ENCODE results near the gene S100A7.

Gene S100A7

DNA sequence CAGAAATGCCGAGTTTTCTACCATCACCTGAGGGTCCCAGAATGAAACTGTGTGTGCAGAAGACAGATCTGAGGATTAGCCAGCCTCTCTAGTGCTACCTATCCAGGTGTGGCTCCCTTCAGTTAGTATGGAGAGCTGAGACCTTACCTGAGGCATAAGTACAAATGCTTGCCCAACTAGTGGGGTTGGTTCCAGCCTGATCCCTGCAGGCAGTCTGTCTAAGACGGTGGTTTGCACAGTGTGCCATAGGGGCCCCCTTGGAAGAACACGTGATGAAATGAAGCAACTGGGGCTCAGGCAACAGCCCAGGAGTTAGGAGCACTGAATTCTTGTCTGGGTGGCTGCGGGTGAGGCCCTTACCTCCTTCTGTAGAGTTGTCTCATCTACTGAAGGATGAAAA is 28.5 kb downstream of the S100A7 start:
- H3K4me3 ChIP-seq (ENCODE audit: low read depth, low read length): no peak overlapping the region
- no peak for DNase-seq (ENCODE audit: low read depth)
- TF ChIP-seq, protein P1, sequence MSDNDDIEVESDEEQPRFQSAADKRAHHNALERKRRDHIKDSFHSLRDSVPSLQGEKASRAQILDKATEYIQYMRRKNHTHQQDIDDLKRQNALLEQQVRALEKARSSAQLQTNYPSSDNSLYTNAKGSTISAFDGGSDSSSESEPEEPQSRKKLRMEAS (IDR thresholded peaks at IDR 0.05; ENCODE audit: low read depth, low read length): no peak
- TF ChIP-seq, protein P2, sequence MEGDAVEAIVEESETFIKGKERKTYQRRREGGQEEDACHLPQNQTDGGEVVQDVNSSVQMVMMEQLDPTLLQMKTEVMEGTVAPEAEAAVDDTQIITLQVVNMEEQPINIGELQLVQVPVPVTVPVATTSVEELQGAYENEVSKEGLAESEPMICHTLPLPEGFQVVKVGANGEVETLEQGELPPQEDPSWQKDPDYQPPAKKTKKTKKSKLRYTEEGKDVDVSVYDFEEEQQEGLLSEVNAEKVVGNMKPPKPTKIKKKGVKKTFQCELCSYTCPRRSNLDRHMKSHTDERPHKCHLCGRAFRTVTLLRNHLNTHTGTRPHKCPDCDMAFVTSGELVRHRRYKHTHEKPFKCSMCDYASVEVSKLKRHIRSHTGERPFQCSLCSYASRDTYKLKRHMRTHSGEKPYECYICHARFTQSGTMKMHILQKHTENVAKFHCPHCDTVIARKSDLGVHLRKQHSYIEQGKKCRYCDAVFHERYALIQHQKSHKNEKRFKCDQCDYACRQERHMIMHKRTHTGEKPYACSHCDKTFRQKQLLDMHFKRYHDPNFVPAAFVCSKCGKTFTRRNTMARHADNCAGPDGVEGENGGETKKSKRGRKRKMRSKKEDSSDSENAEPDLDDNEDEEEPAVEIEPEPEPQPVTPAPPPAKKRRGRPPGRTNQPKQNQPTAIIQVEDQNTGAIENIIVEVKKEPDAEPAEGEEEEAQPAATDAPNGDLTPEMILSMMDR (IDR thresholded peaks at IDR 0.05; ENCODE audit: low read depth, low read length): no peak
- TF ChIP-seq POLR2A (IDR thresholded peaks at IDR 0.05; ENCODE audit: extremely low read depth, insufficient read length): no peak
- TF ChIP-seq MYC (IDR thresholded peaks at IDR 0.05; ENCODE audit: low read depth, low read length): no peak

DNA sequence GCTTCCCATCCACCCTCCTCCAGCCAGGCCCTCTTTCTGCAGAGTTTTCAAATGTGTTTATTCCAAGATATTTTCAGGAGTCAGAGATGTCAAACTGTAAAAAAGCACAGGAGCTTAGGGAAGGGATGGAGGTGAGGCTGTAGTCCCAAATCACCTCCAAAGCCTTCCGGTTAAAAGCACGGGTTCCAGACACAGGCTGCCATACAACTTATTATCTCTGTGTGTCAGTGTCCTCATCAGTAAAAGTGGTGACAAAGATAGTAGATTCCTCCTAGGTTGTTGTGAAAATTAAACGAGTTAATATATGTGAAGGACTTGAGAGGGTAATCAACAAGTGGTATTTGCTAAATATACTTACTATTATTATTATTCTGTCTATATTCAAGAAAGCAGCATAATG is 29.0 kb downstream of the S100A7 start:
- H3K4me3 ChIP-seq (ENCODE audit: low read depth, low read length): no peak overlapping the region
- TF ChIP-seq, protein P1 (IDR thresholded peaks at IDR 0.05; ENCODE audit: low read depth, low read length): no peak
- no peak for TF ChIP-seq MYC (IDR thresholded peaks at IDR 0.05; ENCODE audit: low read depth, low read length)
- TF ChIP-seq, protein P2 (IDR thresholded peaks at IDR 0.05; ENCODE audit: low read depth, low read length): no peak
- no peak for TF ChIP-seq POLR2A (IDR thresholded peaks at IDR 0.05; ENCODE audit: extremely low read depth, insufficient read length)
- DNase-seq (ENCODE audit: low read depth): no peak

DNA sequence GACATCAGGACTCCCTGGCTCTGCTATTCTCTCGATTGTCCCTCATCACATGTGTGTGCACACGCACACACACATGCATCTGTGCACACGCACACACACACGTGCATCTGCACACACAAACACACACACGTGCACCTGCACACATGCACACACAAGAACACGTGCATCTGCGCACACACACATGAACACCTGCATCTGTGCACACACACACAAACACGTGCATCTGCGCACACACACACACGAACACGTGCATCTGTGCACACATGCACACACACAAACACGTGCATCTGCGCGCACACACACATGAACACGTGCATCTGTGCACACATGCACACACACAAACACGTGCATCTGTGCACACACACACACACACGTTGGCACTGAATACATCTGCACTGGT is 29.4 kb downstream of the S100A7 start:
- no peak for DNase-seq (ENCODE audit: low read depth)
- no peak overlapping the region for H3K4me3 ChIP-seq (ENCODE audit: low read depth, low read length)
- TF ChIP-seq MYC (IDR thresholded peaks at IDR 0.05; ENCODE audit: low read depth, low read length) (no peak), POLR2A (IDR thresholded peaks at IDR 0.05; ENCODE audit: extremely low read depth, insufficient read length) (no peak)
- TF ChIP-seq, protein P1 (IDR thresholded peaks at IDR 0.05; ENCODE audit: low read depth, low read length): no peak
- TF ChIP-seq, protein P2 (IDR thresholded peaks at IDR 0.05; ENCODE audit: low read depth, low read length): no peak

DNA sequence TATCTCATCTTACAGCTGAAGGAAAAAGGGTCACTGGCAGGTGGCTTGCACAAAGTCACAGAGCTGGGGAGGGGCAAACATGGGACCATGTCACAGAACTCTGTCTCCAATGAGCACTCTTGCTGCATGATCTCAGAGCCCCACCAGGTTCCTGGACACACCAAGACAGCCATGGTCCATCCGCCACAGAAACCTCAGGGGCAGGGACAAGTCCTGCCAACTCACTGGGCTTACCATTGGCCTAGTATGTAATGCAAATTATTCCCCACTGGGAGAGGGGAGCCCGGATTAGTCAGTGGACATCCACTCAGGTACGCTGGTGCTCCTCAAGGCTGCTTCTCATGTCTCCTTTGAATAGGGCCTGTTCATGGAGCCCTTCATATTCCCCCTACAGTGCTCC is 29.9 kb downstream of the S100A7 start:
- TF ChIP-seq, protein P1 (IDR thresholded peaks at IDR 0.05; ENCODE audit: low read depth, low read length): no peak
- TF ChIP-seq POLR2A (IDR thresholded peaks at IDR 0.05; ENCODE audit: extremely low read depth, insufficient read length) (no peak), MYC (IDR thresholded peaks at IDR 0.05; ENCODE audit: low read depth, low read length) (no peak)
- TF ChIP-seq, protein P2 (IDR thresholded peaks at IDR 0.05; ENCODE audit: low read depth, low read length): no peak
- H3K4me3 ChIP-seq (ENCODE audit: low read depth, low read length): no peak overlapping the region
- DNase-seq (ENCODE audit: low read depth): no peak

DNA sequence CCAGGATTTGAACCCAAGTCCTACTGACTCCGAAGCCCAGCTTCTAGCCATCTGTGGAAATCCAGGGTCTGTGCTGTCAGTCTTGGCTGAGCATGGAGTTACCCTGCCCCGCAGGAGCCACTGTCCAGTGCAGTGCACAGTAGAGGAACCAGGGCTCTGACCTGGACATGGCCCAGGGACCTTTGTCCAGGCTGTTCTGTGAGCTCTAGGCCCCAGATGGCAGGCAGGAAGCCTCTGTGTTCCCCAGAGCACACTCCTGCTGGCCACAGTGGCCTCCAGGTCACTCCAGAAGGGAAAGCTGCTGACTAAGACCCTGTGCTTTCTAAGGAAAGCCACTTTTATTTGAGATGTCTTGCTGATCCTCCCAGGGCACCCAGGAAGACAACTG is 30.3 kb downstream of the S100A7 start:
- TF ChIP-seq, protein P1 (IDR thresholded peaks at IDR 0.05; ENCODE audit: low read depth, low read length): no peak
- TF ChIP-seq, protein P2 (IDR thresholded peaks at IDR 0.05; ENCODE audit: low read depth, low read length): no peak
- TF ChIP-seq POLR2A (IDR thresholded peaks at IDR 0.05; ENCODE audit: extremely low read depth, insufficient read length) (no peak), MYC (IDR thresholded peaks at IDR 0.05; ENCODE audit: low read depth, low read length) (no peak)
- DNase-seq (ENCODE audit: low read depth): no peak
- H3K4me3 ChIP-seq (ENCODE audit: low read depth, low read length): no peak overlapping the region

Data from NB4 (cell line).